ENCODE measurements around the gene TOR4A. TPM values are rescaled to one million over a fixed set of nuclear protein-coding genes. Genes with fewer than 3 reads are reported as not detected.
A peak's percentile ranks its signal among the peaks of the same experiment; 100 is the strongest.

Gene TOR4A
- total and polyA plus RNA-seq, 10 of the 15 experiments (the other 5 are each of a cell fraction or from before 2014, with no cell fraction given): 2.0 to 19.9 (median 3.7) TPM

DNA sequence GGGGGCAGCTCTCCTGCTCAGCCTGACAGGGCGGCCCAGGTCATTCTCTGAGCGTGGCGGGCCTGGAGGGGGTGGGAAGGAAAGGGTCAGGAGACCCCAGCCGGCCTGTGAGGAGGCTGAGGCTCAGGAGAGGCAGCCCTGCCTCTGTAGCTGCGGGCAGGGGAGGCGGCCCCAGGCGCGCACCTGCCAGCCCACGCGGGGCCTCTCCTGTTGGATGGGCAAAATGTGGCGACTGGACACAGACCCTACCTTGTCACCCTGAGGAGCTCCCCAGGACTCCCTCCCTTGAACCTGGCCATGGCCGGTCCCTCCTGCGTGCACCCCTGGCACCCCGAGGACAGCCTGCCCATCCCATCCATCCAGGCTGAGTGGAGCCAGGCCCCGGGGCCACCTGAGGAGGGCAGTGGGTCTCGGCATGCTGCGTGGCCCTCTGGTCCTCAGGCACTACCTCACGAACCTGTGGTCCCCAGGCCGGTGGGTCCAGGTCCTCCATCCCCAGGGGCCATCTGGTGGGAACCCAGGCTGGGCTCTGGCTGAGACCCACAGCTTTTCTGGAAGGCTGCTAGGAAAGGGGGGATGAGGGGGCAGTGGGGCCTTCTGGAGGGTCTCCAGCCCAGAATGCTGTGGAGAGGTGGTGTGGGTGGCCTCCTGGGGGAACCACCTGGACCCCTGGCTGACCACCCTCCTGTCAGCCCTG lies 39.6 kb downstream of the TOR4A start:
- no peaks in the 10 kb centered on the region for H4K20me1 ChIP-seq (ENCODE audit: control insufficient read depth, insufficient read depth)
- peak overlapping the region; percentile 50; the same call in 1 of the 2 replicates for H3K4me3 ChIP-seq
- POLR2A ChIA-PET: interaction anchor here (1.4 to 2.2 kb wide), 5 partner anchors 7 to 95 kb away, joined by 4 to 19 read pairs (median 9); partner anchors contain the start of genes NRARP and TUBB4B
- SMC1A ChIA-PET (ENCODE audit: uncharacterized antibody, unreplicated experiment): interaction anchor here (1.4 to 1.8 kb wide), 2 partner anchors 15 to 30 kb away, joined by 3 to 8 read pairs; partner anchors contain the start of gene NRARP
- H3K4me2 ChIP-seq (ENCODE audit: control insufficient read depth, insufficient read depth): no peak overlapping the region
- intact Hi-C loops (cut with micrococcal nuclease; ENCODE audit: unreplicated experiment): no loop called here
- 0 out of 2 replicates have a peak overlapping the region, but pooled peaks have one; percentile 72 for H3K9ac ChIP-seq (ENCODE audit: control insufficient read depth, insufficient read depth, low read length)
- RAD21 ChIA-PET (ENCODE audit: unreplicated experiment): interaction anchor here (3.5 kb wide), 1 partner anchor 15 kb away, joined by 20 read pairs; the partner anchor contains the start of gene NRARP
- H3K36me3 ChIP-seq (ENCODE audit: control insufficient read depth in 2 of 2, insufficient read depth in 2 of 2, low read length in 1 of 2): no peaks in the 10 kb centered on the region
- ATAC-seq: no peak
- 75% methylated on average over 19 of the region's 19 CpGs for WGBS (ENCODE audit: insufficient coverage, insufficient replicate concordance, low lambda C conversion rate, missing lambda C conversion rate)
- DNase-seq (ENCODE audit: low read depth, low spot score): no peak
- no peaks in the 10 kb centered on the region for H3K79me2 ChIP-seq (ENCODE audit: control insufficient read depth, insufficient read depth, low read length)
- BruUV-seq (replicated peaks): no TSS peak
- peaks cover 5% of the 10 kb centered on the region for H3K4me1 ChIP-seq (ENCODE audit: control insufficient read depth, insufficient read depth, low read length)
- in situ Hi-C loops (cut with MboI): no loop called here
- no peak for TF ChIP-seq ZNF274 (IDR thresholded peaks at IDR 0.05; ENCODE audit: insufficient read depth, insufficient read length)
- TF ChIP-seq HCFC1 (IDR thresholded peaks at IDR 0.05; ENCODE audit: low read length): no peak
- TF ChIP-seq RCOR1 (conservative IDR thresholded peaks at IDR 0.05; ENCODE audit: low read depth, low read length): no peak
- TF ChIP-seq LARP7 (IDR thresholded peaks at IDR 0.05): no peak
- TF ChIP-seq KLF5 (IDR thresholded peaks at IDR 0.05; ENCODE audit: partially characterized antibody): no peak
- TF ChIP-seq ZNF622 (IDR thresholded peaks at IDR 0.05): no peak
- H3K27ac ChIP-seq (ENCODE audit: control insufficient read depth, insufficient read depth): no peak overlapping the region
- FAIRE-seq: no peak
- CTCF ChIA-PET: interaction anchor here (0.6 to 1.6 kb wide), 4 partner anchors 14 to 85 kb away, joined by 3 to 9 read pairs (median 3); partner anchors contain the start of gene NRARP
- H2AFZ ChIP-seq (ENCODE audit: control insufficient read depth, low read depth, low read length): no peak overlapping the region
- no peaks in the 10 kb centered on the region for H3K27me3 ChIP-seq (replicated peaks in 1 of 2; ENCODE audit: control insufficient read depth in 2 of 2, insufficient read depth in 2 of 2, low read length in 1 of 2)
- H3K9me3 ChIP-seq (replicated peaks; ENCODE audit: control insufficient read depth, insufficient read depth, low read length): no peaks in the 10 kb centered on the region; the same call in 2 of the 3 replicates

Data from GM12878 (cell line).